ENCODE data around the gene MEX3D.
A peak's percentile ranks its signal among the peaks of the same experiment; 100 is the strongest.

Gene MEX3D

GRCh38 chr19:1590641-1591397 lies 22.7 kb upstream of the MEX3D start:
- DNase-seq (ENCODE audit: low spot score), result no peak
- POLR2A ChIA-PET (ENCODE audit: low non-redundant PET), result interaction anchor here (0.5 to 0.6 kb wide), 5 partner anchors 9 to 556 kb away, joined by 3 to 9 read pairs (median 5); no protein-coding TSS in a partner anchor
- TF ChIP-seq, protein P1, sequence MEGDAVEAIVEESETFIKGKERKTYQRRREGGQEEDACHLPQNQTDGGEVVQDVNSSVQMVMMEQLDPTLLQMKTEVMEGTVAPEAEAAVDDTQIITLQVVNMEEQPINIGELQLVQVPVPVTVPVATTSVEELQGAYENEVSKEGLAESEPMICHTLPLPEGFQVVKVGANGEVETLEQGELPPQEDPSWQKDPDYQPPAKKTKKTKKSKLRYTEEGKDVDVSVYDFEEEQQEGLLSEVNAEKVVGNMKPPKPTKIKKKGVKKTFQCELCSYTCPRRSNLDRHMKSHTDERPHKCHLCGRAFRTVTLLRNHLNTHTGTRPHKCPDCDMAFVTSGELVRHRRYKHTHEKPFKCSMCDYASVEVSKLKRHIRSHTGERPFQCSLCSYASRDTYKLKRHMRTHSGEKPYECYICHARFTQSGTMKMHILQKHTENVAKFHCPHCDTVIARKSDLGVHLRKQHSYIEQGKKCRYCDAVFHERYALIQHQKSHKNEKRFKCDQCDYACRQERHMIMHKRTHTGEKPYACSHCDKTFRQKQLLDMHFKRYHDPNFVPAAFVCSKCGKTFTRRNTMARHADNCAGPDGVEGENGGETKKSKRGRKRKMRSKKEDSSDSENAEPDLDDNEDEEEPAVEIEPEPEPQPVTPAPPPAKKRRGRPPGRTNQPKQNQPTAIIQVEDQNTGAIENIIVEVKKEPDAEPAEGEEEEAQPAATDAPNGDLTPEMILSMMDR (conservative IDR thresholded peaks at IDR 0.05; ENCODE audit: low read depth), result no peak; the same call in 1 of the 2 replicates
- CTCF ChIA-PET, result interaction anchor here (0.6 to 1.1 kb wide), 4 partner anchors 16 to 44 kb away, joined by 3 read pairs; no protein-coding TSS in a partner anchor
- peak overlapping the region; percentile 99 for H3K27ac ChIP-seq

DNA sequence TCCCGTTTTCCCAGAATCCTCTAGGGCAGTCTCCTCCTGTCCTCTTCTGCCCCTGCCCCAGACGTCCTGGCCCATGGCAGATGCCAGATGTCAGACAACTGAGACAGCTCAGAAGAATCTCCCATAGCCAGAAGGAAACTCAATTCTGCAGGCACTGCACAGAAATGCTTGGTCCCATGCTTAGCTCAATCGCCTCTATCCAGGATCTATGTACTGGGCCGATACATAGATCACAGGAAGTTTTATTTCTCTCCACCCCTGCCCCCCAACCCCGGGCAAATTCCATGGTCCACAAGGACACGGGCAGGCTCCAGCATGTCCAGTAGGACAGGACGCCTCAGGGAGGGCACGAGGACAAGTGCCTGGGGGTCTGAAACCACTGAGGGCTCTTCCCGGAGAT lies 19.7 kb upstream of the MEX3D start:
- H3K27ac ChIP-seq, result peak overlapping the region; percentile 99
- TF ChIP-seq, protein P1 (conservative IDR thresholded peaks at IDR 0.05; ENCODE audit: low read depth), result no peak
- DNase-seq (ENCODE audit: low spot score), result no peak
- ChIA-PET CTCF (interaction anchor here (0.6 to 1.2 kb wide), 2 partner anchors 42 to 101 kb away, joined by 5 to 7 read pairs; no protein-coding TSS in a partner anchor), POLR2A (ENCODE audit: low non-redundant PET) (no interaction called here)

DNA sequence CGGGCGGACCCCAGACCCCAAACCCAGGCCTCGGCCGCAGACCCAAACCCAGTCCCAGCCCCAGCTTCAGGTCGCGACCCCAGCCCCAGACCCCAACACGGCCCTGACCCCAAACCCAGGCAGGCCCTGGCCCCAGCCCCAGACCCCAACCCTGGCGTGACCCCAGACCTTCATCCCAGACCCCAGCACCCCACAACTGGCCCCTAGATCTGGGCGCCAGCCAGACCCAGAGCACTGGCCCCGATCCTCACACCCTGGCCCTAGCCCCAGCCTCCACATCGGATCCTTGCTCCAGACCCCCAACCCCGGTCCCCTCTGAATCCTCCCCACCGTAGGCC lies 17.1 kb upstream of the MEX3D start:
- DNase-seq (ENCODE audit: low spot score), result no peak
- peak overlapping the region; percentile 99; the same call in 1 of the 2 replicates for H3K27ac ChIP-seq
- TF ChIP-seq, protein P1 (conservative IDR thresholded peaks at IDR 0.05; ENCODE audit: low read depth), result no peak
- ChIA-PET CTCF (no interaction called here), POLR2A (ENCODE audit: low non-redundant PET) (no interaction called here)

DNA sequence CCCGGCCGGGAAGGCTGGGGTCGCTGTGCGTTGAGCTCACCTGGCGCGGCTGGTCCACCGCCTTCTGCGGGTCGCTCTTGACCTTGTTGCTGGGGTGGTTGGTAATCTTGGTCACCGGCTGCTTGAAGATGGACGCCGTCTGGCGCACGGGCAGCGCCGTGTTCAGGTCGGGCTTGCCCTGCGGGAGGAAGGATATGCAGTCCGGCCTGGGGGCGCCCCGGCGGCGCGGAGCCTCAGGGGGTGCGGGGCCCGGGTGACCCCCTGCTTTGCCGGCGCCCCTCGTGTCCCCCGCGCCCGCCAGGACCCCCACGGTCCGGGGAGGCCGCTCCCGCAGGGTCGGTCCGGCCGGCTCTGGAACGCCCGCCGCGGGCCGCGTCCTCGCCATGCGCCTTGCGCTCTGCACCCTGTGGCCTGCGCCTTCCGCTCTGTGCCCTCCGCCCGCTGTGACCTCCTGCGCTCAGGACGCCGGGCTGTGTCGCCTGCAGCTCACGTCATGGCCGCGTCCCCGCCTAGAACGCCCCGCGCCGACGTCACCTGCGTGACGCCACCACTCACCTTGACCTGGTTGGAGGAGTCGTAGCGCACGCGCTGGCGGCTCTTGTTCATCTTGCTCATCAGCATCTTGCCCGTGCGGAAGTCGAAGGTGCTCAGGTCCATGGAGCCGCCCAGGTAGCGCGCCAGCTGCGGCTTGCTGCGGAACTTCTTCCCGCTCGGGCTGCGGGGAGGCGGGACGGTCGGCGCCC lies 16.5 kb upstream of the MEX3D start:
- H3K27ac ChIP-seq, result peak overlapping the region; percentile 27; the same call in 1 of the 2 replicates
- no peak for DNase-seq (ENCODE audit: low spot score)
- CTCF ChIA-PET, result no interaction called here
- TF ChIP-seq, protein P1 (conservative IDR thresholded peaks at IDR 0.05; ENCODE audit: low read depth), result no peak
- POLR2A ChIA-PET (ENCODE audit: low non-redundant PET), result no interaction called here

DNA sequence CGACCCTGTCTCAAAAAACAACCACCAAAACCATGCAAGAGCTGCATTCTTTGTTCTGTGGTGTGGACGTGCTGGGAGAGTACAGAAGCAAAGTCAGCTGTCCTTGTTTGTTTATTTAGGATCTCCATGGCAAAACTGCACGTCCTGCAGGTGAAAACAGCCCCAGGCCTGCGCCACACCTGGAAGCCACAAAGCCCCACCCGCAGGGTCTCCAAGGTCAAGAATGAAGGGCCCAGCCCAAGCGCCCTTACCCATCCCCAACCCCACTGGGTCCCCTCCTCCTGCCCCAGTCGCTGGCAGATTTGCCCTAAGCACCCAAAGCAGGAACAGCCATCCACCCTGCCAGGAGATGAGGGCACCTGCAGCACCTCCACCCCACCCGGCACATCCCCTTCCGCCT lies 14.1 kb upstream of the MEX3D start:
- DNase-seq (ENCODE audit: low spot score), result no peak

DNA sequence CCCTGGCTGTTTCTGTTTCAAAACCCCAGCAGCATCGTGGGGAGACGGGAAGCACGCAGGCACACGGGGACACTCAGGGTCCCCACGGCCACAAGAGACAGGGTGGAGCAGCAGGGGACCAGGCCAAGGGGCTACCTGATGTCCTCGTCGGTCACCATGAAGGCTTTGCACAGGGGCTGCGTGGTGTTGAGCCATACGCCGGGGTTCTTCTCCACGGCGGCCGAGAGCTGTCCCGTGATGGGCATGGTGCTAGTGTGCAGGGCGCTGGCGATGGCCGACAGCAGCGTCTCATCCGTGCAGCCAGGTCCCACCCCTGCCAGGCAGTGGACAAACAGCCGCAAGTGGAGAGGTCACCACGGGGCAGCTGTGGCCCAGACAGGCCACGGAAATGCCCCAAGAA lies 12.8 kb upstream of the MEX3D start:
- TF ChIP-seq, protein P1 (conservative IDR thresholded peaks at IDR 0.05; ENCODE audit: low read depth), result no peak
- ChIA-PET POLR2A (ENCODE audit: low non-redundant PET) (interaction anchor here (1.0 kb wide), 1 partner anchor 10 kb away, joined by 3 read pairs; no protein-coding TSS in a partner anchor), CTCF (no interaction called here)

More for the DNA sequence above, 14.1 kb upstream of the MEX3D start:
- ChIA-PET CTCF (no interaction called here), POLR2A (ENCODE audit: low non-redundant PET) (interaction anchor here (1.0 kb wide), 1 partner anchor 8 kb away, joined by 3 read pairs; no protein-coding TSS in a partner anchor)
- H3K27ac ChIP-seq, result peak overlapping the region; percentile 14
- TF ChIP-seq, protein P1 (conservative IDR thresholded peaks at IDR 0.05; ENCODE audit: low read depth), result no peak

More for the DNA sequence above, 12.8 kb upstream of the MEX3D start:
- no peak overlapping the region for H3K27ac ChIP-seq
- no peak for DNase-seq (ENCODE audit: low spot score)

Data from RWPE1 (cell line).